Stomach smooth muscle (tissue), 2 donors: Measurements from ENCODE around the gene MIEF2.

ENCODE experiments used
- H3K27ac ChIP-seq: one replicate; pipeline ENCODE4 v1.7.0; 2013; ENCODE audit warnings: mild to moderate bottlenecking, low read length, inconsistent platforms
- H3K27me3 ChIP-seq, 2 donors: one replicate each; pipeline ENCODE4 v1.7.0; 2013; ENCODE audit warnings: low read length in 2 of 2; ENCODE audit not compliant: insufficient read depth in 2 of 2, control insufficient read depth in 1 of 2
- H3K36me3 ChIP-seq, 2 donors: one replicate each; pipeline ENCODE4 v1.7.0; 2013; ENCODE audit warnings: low read length in 2 of 2; ENCODE audit not compliant: control insufficient read depth in 2 of 2, insufficient read depth in 2 of 2
- H3K4me1 ChIP-seq: one replicate; pipeline ENCODE4 v1.7.0; 2013; ENCODE audit warnings: low read length; ENCODE audit not compliant: control insufficient read depth, insufficient read depth
- H3K4me3 ChIP-seq, 2 donors: one replicate each; pipeline ENCODE4 v1.7.0; 2013; ENCODE audit warnings: low read length in 2 of 2
- H3K9ac ChIP-seq, 2 donors: one replicate each; pipeline ENCODE4 v1.7.0; 2013; ENCODE audit warnings: low read length in 2 of 2, mild to moderate bottlenecking in 1 of 2
- H3K9me3 ChIP-seq, 2 donors: one replicate each; pipeline ENCODE4 v1.7.0; 2013; ENCODE audit warnings: low read length in 2 of 2; ENCODE audit not compliant: control insufficient read depth in 2 of 2
- donor health status: healthy.
- donor health status: Pancreatic carcinoma.

Gene MIEF2

GRCh38 chr17:18257268-18257981 lies 3.0 kb upstream of the MIEF2 start:
- Histone ChIP-seq H3K4me3 (peak overlapping the region; percentile 88 to 93), H3K36me3 (peaks cover 28 to 39% of the 10 kb centered on the region in 2 donors), H3K4me1 (peaks cover 49% of the 10 kb centered on the region), H3K27me3 (no peaks in the 10 kb centered on the region), H3K27ac (peak overlapping the region; percentile 82), H3K9ac (peak overlapping the region; percentile 86 to 88), H3K9me3 (no peaks in the 10 kb centered on the region)

GRCh38 chr17:18257982-18258355 lies 2.5 kb upstream of the MIEF2 start:
- Histone ChIP-seq H3K27ac (peak overlapping the region; percentile 82), H3K4me1 (peaks cover 53% of the 10 kb centered on the region), H3K36me3 (peaks cover 25 to 35% of the 10 kb centered on the region in 2 donors), H3K27me3 (no peaks in the 10 kb centered on the region), H3K9me3 (no peaks in the 10 kb centered on the region), H3K4me3 (peak overlapping the region; percentile 88 to 93), H3K9ac (peak overlapping the region; percentile 86 to 88)

- Histone ChIP-seq H3K27me3 (no peaks in the 10 kb centered on the region), H3K4me3 (peak within 1 kb of the TSS; percentile 88 to 93), H3K27ac (peak within 1 kb of the TSS; percentile 82), H3K9ac (peak within 1 kb of the TSS; percentile 86 to 88), H3K4me1 (peaks cover 53% of the 10 kb centered on the region), H3K36me3 (peaks cover 29 to 36% of the 10 kb centered on the region in 2 donors), H3K9me3 (no peaks in the 10 kb centered on the region)
Observed at GRCh38 chr17:18258356-18259038, 2.0 kb upstream of the MIEF2 start, which contains the start of gene FLII. Gene FLII (minus strand): TSS chr17:18258738. CDS start chr17:18258690, 48 bp downstream.

GRCh38 chr17:18259621-18260331 lies 686 bp upstream of the MIEF2 start:
- H3K9ac ChIP-seq, result peak overlapping the region; percentile 58 to 65
- peak overlapping the region; percentile 85 to 90 for H3K4me3 ChIP-seq
- H3K4me1 ChIP-seq, result peaks cover 53% of the 10 kb centered on the region
- H3K27me3 ChIP-seq, result no peaks in the 10 kb centered on the region
- peak overlapping the region; percentile 87 for H3K27ac ChIP-seq
- H3K36me3 ChIP-seq, result peaks cover 29 to 34% of the 10 kb centered on the region in 2 donors
- no peaks in the 10 kb centered on the region for H3K9me3 ChIP-seq

- H3K27me3 ChIP-seq, result no peaks in the 10 kb centered on the region
- peaks cover 53% of the 10 kb centered on the region for H3K4me1 ChIP-seq
- H3K27ac ChIP-seq, result peak overlapping the region; percentile 87
- H3K9ac ChIP-seq, result peak overlapping the region; percentile 65 to 84
- peak overlapping the region; percentile 85 to 90 for H3K4me3 ChIP-seq
- peaks cover 22 to 25% of the 10 kb centered on the region in 2 donors for H3K36me3 ChIP-seq
- no peaks in the 10 kb centered on the region for H3K9me3 ChIP-seq
Observed at GRCh38 chr17:18261146-18261515, 669 bp downstream of the MIEF2 start.

GRCh38 chr17:18261659-18262058 lies 1.2 kb downstream of the MIEF2 start:
- Histone ChIP-seq H3K27ac (peak overlapping the region; percentile 87), H3K4me1 (peaks cover 49% of the 10 kb centered on the region), H3K36me3 (peaks cover 21 to 22% of the 10 kb centered on the region in 2 donors), H3K27me3 (no peaks in the 10 kb centered on the region), H3K4me3 (peak overlapping the region; percentile 85 to 90), H3K9me3 (no peaks in the 10 kb centered on the region), H3K9ac (peak overlapping the region; percentile 65 to 84)

- Histone ChIP-seq H3K36me3 (peaks cover 21 to 22% of the 10 kb centered on the region in 2 donors), H3K27ac (peak overlapping the region; percentile 87), H3K9me3 (no peaks in the 10 kb centered on the region), H3K27me3 (no peaks in the 10 kb centered on the region), H3K4me3 (peak overlapping the region; percentile 85 to 90), H3K4me1 (peaks cover 45% of the 10 kb centered on the region), H3K9ac (peak overlapping the region; percentile 65 to 84)
Observed at GRCh38 chr17:18262111-18262510, 1.6 kb downstream of the MIEF2 start.

- Histone ChIP-seq H3K27me3 (no peaks in the 10 kb centered on the region), H3K36me3 (peaks cover 21 to 22% of the 10 kb centered on the region in 2 donors), H3K27ac (no peak overlapping the region), H3K4me3 (no peak overlapping the region), H3K9ac (no peak overlapping the region), H3K9me3 (no peaks in the 10 kb centered on the region), H3K4me1 (peaks cover 39% of the 10 kb centered on the region)
Observed at GRCh38 chr17:18262641-18263040, 2.2 kb downstream of the MIEF2 start.

- H3K27ac ChIP-seq, result no peak overlapping the region
- no peaks in the 10 kb centered on the region for H3K27me3 ChIP-seq
- H3K9me3 ChIP-seq, result no peaks in the 10 kb centered on the region
- H3K4me3 ChIP-seq, result no peak overlapping the region
- H3K4me1 ChIP-seq, result peaks cover 30% of the 10 kb centered on the region
- peaks cover 21 to 22% of the 10 kb centered on the region in 2 donors for H3K36me3 ChIP-seq
- H3K9ac ChIP-seq, result no peak overlapping the region
Observed at GRCh38 chr17:18263885-18264682, 3.6 kb downstream of the MIEF2 start.

- H3K4me1 ChIP-seq, result peaks cover 4% of the 10 kb centered on the region
- H3K9me3 ChIP-seq, result no peaks in the 10 kb centered on the region
- peaks cover 21 to 22% of the 10 kb centered on the region in 2 donors for H3K36me3 ChIP-seq
- no peak overlapping the region for H3K27ac ChIP-seq
- H3K27me3 ChIP-seq, result no peaks in the 10 kb centered on the region
- no peak overlapping the region for H3K9ac ChIP-seq
- no peak overlapping the region for H3K4me3 ChIP-seq
Observed at GRCh38 chr17:18267366-18267765, 6.9 kb downstream of the MIEF2 start.
